GM19468 (cell line): ENCODE data around the gene KANK2.
"Not testable (repeated sequence)": the region's sequence is repeated elsewhere in the genome, so short reads cannot be mapped to it uniquely, and the experiment has no call there.

ENCODE experiments used
- ATAC-seq: cut with Tn5 transposase; IDR thresholded peaks from one replicate; pipeline ENCODE4 v1.9.1; 2021; ENCODE audit warnings: mild to moderate bottlenecking, moderate library complexity, moderate number of reproducible peaks; ENCODE audit not compliant: unreplicated experiment; ENCODE audit errors: extremely low read depth

Gene KANK2

DNA sequence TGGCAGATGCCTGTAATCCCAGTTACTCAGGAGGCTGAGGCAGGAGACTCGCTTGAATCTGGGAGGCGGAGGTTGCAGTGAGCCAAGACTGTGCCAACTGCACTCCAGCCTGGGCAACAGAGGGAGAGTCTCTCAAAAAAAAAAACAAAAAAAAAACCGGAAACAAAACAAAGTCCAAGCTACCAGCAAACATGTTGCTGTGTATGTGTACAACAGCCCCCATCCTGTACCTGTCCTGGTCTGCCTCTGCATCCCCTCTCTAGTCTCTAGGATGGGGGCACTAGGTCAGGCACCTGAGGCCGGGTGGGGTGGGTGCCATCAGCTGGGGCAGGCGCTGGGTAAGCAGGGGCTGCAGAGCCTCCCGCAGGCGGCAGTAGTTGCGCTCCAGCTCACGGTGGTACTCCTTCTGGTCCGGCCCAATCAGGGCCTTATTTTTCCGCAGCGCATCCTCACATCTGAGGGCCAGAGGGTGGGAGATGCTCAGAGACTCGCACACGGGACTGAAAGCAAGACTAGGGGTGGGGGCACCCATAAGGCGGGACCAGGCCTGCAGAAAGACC lies 2.8 kb upstream of the KANK2 start:
- no peak for ATAC-seq

DNA sequence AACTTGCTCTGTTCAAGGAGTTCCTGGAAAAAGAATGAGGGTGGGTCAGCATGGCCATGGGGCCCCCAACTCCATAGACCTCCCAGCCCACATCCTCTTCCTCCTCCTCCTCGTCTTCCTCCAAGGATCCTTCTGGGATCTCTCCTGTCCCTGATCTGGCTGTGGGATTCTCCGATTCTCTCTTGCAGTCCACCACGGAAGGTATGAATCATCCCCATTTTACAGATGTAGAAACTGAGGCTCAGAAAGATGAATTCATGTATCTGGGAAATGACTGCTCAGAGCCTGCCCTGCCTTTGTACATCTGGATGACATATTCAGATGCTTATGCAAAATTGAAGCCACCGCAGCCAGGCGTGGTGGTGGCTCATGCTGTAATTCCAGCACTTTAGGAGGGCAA lies 2.2 kb upstream of the KANK2 start:
- ATAC-seq: no peak

GRCh38 chr19:11198769-11199424 lies 1.6 kb upstream of the KANK2 start:
- ATAC-seq: no peak

- ATAC-seq: no peak
Measured at GRCh38 chr19:11198175-11198534, 810 bp upstream of the KANK2 start.

- ATAC-seq: no peak
Measured at GRCh38 chr19:11196406-11197287, 698 bp downstream of the KANK2 start.

GRCh38 chr19:11195681-11196080 lies 1.7 kb downstream of the KANK2 start:
- no peak for ATAC-seq

DNA sequence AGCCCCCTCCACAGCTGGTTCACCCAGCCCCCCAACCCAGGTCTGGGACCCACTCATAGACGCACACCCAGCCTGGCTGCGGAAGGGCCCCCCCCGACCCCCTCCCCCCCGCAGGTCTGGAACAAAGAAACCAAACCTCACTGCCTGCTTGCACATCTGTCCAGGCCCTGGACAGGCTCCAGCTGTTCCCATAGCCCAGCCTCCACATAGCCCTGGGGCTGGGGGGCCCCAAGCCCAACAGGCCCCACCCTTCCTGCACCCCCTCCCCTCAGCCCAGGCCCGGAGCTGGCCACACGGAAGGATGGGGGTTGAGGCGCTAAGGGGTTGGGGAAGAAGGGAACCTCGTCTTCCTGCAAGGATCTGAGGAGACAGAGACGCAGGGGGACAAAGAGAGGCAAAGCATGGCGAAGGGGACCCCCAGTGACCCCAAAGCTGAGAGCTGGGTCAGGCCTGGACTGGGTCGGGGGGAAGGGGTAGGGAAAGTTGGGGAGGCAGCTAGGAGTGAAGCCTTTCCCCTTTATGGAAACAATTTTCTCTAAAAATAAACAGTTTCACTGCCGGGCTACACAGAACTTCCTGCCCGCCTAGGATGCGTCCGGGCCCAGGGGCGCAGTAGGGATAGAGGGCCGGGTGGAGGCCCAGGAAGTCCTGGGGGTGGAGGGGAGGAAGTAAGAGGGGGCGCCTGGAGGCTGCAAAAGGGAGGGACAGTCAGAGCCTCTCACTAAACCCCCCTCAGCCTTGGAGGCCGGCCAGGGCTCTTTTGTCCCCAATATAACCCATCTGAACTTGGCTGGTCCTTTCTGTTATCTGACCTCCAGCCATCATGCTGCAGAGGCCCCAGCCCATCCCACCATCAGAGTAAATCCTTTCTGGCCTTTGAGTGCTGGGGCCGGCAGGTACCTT lies 2.4 kb downstream of the KANK2 start:
- no peak for ATAC-seq

DNA sequence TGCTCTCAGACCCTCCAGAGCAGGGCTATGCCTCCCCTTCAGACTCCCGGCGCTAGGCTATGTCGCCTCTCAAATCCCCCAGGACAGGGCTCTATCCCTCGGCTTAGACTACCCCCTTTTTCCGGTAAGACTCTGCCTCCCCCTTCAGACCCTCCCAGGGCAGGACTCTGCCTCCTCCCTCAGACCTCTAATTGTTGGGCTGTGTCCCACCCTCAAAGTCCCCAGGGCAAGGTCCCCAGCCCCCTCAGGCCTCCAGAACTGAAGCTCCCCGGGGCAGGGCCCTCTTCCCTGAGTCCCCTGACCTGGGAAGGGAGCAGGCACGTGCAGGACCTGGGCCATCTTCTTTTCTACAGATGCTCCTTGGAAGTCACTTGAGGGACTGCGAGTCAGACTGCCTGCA lies 3.2 kb downstream of the KANK2 start:
- no peak for ATAC-seq

DNA sequence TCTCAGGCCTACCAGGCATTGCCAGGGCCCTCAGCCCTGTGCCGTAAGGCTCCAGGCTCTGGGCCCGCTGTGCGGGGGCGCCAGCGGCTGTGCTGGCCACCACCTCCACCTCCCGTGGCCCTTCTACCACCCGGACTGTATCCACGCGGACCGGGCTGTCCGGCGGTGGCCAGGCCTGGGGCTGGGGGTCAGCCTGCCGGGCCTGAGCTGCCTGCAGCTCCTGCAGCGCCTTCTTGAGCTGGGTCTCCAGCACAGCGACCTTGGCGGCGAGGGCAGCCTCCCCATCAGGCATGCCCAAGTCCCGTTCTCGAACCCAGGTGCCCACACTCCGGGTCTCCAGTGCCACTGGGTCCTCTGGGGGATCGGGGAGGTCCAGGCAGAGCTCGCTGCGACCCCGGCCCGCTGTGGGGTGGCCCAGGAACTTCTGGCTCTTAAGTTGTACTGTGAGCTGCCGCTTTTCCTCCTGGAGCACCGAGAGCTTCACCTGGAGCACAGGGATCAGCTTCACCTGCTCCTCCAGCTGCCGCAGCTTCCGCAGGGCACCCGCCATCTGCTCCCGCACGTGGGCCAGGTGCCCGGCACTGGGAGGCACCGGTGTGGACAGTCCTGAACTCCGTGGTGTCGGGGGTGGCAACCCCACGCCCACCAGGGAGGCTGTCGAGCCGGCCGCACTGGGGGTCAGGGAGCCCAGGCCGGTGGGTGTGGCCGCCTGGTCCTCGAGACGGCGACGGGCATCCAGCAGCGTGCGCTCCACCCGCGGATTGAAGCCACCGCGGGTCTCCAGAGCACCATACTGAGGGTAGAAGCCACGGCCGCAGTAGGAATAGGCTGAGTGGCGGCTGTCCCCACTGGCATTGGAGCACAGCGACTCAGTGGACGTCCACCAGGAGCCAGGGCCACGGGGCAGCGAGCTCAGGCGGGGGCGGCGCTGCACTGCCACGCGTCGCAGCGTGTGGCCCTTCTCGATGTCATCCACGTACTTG lies 4.1 kb downstream of the KANK2 start:
- ATAC-seq: no peak

DNA sequence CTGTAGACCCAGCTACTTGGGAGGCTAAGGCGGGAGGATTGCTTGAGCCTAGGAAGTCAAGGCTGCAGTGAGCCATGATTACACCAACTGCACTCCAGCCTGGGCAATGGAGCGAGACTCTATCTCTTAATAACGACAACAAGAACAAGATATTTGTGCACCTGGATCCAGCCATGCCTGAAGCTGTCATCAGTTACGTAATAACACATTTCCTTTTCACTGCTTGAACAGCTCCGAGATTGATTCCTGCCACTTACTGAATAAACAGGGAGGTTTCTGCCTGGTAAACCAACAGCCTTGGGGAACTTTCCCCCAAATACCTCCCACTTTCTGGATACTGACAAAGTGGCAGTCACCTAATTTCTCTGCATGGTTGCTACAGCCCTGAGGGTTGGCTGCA lies 5.4 kb downstream of the KANK2 start:
- no peak for ATAC-seq

DNA sequence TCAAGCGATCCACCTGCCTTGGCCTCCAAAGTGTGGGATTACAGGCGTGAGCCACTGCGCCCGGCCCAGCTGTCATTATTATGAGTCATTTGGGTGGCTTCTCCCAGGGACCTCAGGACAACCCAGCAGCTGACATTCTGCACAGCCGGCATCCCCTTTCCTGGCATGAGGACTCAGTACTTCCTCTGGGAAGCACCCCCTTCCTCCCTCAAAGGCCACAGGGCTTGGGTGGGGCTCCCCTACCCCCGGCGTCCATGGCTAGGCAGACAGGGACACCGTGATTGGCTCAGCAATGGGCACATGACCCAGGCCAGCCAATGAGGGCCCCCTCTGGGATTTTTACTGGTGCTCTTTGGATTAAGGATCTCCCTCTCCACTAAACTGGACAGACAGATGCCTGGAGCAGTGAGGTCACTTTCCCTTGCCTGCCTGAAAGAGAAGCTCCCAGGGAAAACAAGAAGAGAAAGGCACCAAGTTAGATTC lies 6.0 kb downstream of the KANK2 start:
- no peak for ATAC-seq

DNA sequence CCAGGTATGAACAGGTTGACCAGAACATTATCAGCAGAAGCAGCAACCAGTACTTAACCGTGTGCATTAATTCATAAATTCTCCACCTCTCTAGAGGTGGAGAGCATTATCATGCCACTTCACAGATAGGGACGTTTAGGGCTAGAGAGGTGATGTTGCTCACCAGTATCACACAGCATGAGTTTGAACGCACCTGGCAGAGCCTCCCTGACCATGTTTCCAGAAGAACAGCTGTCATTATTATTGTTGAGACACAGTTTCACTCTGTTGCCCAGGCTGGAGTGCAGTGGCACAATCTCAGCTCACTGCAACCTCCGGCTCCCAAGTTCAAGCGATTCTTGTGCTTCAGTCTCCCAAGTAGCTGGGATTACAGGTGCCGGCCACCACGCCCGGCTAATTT lies 6.8 kb downstream of the KANK2 start:
- no peak for ATAC-seq

DNA sequence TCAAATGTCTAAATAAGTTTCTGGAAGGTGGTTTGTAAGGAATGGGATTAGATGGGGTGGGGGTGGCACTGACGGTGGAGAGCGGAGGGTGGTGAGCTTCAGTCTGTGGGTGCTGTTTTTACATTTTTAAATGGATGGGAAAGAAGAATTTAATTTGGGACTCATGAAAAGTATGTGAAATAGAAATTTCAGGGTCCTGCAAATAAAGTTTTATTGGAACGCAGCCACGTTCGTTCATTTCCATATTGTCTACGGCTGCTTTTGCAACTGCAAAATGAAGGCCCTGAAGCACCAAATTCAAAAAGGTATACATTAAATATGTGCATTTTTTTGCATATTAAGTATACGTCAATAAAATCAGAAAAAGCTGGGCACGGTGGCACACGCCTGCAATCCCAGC lies 9.9 kb downstream of the KANK2 start:
- ATAC-seq: no peak

- ATAC-seq: no peak
Measured at GRCh38 chr19:11182994-11183393, 14.4 kb downstream of the KANK2 start.

DNA sequence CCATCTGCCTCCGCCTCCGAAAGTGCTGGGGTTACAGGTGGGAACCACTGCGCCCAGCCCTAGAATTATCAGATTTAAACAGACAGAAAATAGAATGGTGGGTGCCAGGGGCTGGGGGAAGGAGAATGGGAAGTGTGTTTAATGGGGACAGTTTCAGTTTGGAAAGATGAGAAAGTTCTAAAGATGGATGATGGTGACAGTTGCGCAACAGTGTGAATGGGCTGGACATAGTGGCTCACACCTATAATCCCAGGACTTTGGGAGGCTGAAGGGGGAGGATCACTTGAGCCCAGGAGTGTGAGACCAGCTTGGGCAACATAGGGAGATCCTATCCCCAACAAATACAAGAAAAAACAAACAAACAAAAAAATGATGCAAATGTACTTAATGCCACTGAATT lies 15.9 kb downstream of the KANK2 start:
- ATAC-seq: no peak

- not testable (repeated sequence) for ATAC-seq
Measured at GRCh38 chr19:11180975-11181374, 16.4 kb downstream of the KANK2 start.

DNA sequence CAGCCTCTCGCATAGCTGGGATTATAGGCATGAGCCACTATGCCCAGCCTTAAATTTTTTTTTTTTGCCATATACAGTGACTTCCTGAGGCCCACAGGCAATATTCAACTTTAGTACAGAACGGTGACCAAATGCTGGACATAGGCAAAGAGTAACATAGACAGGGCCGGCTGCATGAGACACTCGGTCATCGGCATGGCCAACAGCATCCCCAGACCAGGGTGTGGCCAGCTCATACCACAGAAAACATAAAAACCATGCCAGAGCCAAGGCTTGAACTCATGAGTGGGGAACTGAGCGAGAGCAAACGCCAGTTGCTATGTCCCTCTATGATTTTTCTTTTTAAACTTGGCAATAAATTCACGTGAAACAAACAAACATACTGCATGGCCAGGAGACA lies 17.0 kb downstream of the KANK2 start:
- no peak for ATAC-seq

DNA sequence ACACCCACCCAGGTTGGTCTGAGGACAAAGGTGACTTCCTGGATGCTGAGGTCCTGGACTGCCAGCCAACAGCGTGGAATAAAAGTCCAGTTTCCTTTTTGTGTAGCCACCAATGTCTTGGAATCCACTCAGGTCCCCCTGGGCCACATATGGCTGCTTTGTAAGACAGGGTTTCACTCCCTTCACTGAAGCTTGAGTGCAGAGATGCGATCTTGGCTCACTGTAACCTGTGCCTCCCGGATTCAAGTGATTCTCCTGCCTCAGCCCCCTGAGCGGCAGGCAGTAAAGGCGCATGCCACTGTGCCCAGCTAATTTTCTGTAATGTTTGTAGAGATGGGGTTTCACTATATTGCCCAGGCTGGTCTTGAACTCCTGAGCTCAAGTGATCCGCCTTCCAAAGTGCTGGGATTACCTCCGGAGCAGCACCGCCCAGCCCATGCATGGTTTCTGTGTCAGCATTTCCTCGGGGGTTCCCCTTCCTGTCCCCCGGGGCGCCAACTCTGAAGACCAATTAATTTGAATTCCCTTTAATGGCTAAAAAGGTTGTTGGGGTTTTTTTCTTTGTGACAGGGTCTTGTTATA lies 17.5 kb downstream of the KANK2 start:
- ATAC-seq: no peak

DNA sequence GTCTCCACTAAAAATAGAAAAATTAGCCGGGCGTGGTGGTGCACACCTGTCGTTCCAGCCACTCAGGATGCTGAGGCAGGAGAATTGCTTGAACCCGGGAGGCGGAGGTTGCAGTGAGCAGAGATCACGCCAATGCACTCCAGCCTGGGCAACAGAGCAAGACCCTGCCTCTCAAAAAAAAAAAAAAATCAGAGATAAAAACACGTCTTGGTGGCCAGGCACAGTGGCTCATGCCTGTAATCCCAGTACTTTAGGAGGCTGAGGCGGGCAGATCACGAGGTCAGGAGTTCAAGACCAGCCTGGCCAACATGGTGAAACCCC lies 18.2 kb downstream of the KANK2 start:
- ATAC-seq: not testable (repeated sequence)
